GM18870 (cell line): Measurements from ENCODE around the gene SSBP4.

Experiments
- ATAC-seq: cut with Tn5 transposase; IDR thresholded peaks from one replicate; pipeline ENCODE4 v1.9.1; 2021; ENCODE audit warnings: moderate library complexity; ENCODE audit not compliant: unreplicated experiment

SSBP4 gene

DNA sequence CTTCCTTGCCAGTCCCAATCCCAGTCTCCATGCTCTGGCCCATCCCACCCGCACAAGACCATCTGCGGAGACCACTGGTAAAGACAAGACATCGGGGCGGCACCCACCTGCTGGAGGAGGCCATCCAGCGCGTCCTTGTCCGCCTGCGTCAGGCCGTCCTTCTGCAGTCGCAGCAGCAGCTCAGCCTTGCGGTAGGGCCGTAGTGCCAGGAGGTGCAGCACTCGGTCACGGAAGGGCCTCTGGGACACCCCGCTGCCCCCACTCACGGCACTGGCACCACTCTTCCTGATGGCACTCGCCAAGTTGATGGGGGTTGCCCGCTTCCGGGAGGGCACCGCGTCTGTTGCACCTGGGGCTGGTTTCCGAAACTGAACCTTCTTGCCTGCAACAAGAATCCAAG is 42.3 kb downstream of the SSBP4 start:
- ATAC-seq = no peak

DNA sequence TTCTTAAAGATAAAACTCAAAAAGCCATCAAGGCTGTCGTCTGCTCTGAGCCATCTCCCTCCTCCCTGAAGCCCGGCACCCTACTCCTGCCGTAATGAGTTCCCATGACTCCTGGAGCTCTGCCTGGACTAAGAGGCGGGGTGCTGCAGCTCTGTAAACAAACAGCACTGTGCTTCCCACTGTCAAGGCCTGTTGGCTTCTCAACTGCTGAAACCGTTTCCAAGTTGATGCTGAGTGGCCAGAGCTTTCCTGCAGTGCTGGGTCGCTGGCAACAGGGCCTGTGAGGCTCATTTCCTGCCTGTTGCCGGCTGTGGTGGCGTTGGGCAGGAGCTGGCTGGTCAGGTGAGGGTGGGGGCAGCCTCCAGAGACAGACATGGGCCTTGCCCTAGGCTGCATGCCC is 45.4 kb downstream of the SSBP4 start:
- ATAC-seq = no peak

DNA sequence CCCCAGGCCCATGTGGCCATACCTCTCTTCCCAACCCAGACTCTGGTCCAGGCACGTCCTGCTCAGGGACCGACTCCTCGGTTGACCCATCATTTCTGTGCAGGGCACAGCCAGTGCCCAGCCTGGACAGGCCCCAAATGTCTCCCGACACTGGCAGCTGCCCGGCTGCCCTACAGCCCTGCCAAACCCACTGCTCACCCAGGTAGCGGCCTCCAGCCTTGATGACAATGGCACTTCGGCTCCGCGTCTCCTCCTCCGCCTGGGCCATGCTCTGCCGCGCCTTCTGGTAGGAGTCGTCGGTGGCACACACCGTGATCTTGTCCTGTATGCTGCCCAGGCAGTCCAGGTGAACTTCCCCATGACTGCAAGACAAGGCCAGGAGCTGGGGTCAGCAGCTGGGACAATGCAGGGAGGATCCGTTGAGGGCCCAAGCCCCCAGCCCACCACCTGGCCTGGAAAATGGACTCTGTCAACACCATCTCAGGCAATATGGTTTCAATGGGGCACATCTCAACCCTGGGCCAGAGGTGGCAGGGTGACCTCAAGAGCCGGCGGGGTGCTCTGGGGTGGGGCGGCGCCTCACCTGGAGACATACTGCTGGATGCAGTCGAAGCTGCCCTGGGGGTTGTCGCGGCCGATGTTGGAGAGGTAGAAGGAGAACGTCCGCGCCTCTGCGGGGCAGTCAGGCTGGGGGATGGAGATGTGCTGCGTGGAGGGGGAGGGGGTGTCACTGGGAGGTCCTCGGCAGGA is 46.2 kb downstream of the SSBP4 start:
- ATAC-seq = no peak

DNA sequence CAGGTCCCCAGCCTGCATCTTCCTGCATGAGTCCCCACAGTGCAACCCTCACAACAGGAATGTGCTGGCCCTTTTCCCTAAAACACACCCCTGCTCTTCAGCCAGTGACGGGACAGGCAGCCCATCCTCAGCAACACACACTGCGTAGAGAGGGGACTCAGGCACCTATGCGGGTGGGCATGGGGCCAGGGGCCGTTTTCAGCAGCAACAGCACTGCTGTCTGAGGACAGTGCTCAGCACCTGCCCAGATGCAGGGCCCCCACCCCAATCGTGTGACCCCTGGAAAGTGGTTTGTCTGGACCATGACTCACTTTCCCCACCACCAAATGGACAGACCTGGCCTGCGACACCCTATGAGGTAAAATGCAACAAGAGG is 46.8 kb downstream of the SSBP4 start:
- no peak for ATAC-seq

DNA sequence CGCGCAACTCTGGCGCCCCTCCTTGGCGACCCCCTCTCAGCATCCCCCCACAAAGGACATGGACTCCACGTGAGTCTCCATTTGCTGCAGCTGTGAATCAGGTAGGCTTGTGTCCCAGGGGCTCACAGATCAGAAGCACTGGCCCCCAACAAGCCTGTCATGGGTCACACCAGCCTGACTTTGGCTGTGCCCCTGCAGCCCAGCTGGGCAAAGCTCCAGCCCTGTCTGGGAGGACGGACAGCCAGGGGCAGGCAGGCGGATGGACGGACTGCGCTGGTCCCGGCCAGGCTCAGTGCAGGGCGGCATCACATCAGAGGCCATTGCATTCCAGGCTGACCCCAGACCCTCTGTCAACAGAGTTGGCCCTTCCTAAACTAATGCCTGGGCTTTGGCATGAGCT is 47.2 kb downstream of the SSBP4 start:
- no peak for ATAC-seq

DNA sequence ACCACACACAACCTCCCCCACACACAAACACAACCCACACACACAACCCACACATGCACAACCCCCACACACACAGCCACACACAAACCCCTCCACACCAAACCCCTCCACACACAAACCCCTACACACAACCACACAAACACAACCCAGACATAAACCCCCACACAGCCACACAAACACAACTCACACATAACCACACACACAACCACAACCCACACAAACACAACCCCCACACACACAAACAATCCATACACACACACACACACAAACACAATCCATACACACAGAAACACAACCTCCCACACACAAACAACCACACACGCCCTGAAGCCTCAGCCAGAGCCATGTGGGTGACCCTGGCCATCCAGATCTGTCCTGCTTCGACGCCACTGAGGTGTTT is 48.8 kb downstream of the SSBP4 start:
- no peak for ATAC-seq

DNA sequence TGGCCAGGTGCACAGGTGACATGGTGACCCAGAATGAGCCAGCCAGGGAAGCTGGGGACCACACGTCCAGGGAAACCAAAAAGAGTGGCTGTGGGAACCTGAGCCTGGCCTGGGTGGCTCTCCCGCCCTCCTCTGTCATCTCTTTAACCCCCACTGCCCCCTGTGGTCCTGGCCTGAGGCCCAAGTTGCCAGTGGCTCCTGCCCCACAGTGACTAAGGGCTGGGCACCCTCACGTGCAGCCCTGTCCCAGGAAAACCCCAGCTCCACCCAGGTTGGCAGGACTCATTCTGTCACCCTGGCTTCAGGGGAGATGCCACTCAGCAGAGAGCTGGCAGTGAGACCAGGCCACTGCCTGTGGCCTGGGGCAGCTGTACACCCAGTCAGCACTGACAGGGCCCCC is 49.3 kb downstream of the SSBP4 start:
- no peak for ATAC-seq

DNA sequence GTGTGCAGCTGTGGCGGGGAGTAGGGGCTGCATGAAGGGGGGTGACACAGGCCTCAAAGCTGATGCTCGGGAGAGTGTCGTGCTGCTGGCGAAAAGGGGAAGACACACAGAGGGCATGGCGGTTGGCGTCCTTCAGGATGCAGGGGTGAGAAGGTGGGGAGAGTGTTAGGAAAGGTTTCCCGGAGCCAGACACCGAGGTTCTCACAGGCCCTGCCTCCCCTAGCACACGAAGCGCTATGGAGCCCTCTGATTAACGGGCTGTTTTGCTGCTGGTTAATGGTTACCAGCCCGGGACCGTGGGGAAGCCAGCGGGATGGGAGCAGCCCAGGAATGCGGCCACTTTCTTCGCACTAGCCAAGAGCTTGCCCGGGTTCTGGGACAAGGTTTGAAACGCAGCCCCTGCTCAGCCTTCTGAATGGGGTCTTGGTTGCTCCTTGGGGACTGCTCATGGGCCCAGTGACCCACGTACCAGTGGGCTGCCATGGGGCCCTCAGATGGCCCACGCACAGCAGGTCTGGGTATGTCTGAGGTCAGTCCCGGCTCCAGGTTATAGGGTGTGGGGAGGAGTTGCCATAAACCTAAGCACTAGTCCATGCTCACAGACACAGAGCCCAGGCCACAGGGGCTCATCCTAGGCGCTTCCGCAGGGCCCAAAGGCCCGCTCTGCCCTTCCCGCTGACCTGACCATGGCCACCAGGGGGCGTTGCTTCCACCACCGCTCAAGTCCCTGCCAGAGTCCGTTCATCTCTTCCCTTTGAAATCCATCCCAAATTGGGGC is 50.1 kb downstream of the SSBP4 start:
- ATAC-seq = no peak

DNA sequence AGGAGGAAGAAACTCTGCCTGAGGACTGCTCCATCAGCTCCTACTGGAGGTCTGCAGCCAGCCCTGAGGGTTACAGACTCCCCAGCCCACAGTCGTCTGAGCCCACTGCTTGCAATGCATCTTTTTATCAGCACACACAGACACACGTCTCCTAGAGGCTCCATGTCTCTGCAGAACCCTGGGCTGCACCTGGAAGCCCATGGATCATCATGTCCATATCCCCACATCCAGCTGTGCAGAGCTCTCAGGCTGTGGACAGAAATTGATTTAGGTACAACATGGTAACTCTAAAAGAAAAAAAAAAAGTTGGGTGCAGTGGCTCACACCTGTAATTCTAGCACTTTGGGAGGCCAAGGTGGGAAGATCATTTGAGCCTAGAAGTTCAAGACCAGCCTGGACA is 51.6 kb downstream of the SSBP4 start:
- ATAC-seq = no peak

DNA sequence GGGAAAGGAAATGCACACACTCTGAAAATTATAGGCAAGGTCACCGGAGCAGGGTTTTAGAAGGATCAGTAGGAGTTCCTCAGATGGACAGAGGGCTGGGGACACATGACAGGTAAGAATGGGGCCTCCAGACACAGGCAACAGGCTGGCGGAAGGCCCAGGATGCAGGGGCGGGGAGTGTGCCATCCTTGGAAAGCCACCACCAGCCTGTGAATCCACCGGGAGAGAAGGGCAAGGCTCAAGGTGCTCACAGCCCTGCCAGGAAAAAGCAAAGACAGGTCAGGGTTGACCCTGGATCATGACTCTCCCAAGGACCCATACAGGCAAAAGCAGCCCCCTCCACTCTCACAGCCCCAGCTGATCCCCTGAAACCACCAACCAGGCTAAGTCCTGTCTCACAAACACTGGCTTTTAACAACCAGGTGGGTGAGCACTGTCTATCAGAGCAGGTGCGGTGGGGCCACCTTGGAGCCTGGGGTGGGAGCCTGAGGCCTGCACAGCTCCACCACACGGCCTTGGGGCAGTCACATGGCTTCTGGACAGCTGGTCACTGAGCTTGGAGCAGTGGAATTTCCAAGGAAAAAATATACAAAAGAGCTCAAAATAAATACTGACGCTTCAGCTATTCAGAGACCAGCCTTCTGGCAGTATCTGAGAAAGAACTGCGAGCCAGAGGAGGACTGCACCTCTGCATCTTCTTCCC is 54.0 kb downstream of the SSBP4 start:
- no peak for ATAC-seq

DNA sequence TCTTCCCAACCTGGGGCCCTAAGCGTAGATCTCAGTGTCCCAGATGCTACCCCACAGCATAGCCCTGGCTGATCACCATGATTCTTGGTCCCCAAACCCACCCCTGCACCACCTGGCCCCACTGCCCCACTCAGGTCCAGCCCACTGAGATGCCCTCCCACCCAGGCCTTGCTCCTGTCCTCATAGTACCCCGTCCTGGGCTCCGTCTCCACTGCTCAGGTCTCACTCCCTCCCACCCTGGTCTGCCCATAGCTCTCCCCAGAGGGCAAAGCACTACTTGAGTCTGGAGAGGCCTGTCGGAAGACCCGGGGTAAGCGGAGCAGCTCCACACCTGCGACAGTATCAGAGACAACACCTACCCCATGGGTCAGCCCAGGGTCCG is 54.5 kb downstream of the SSBP4 start:
- ATAC-seq = no peak

DNA sequence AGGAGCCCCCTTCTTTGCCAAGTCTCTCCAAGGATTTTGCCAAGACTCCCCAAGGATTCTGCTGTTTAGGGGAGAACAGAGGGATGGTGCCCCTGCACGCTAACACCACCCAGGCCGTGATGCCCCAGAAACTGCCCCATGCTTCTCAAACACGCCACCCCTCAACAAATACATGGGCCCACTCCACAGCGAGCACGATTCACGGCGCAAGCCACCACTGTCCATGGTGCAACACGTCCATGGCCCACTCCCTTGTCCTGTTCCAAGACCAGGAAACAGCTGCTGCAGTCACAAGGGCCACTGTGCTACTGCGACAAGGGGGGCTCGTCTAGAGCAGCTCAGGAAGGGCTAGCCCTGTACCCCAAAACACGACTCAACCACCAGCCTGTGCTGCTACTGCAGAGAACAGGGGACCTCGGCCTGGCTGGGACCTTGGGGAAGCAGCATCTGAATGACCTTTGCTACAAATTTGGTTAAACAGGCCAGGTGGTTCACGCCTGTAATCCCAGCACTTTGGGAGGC is 55.2 kb downstream of the SSBP4 start:
- no peak for ATAC-seq

DNA sequence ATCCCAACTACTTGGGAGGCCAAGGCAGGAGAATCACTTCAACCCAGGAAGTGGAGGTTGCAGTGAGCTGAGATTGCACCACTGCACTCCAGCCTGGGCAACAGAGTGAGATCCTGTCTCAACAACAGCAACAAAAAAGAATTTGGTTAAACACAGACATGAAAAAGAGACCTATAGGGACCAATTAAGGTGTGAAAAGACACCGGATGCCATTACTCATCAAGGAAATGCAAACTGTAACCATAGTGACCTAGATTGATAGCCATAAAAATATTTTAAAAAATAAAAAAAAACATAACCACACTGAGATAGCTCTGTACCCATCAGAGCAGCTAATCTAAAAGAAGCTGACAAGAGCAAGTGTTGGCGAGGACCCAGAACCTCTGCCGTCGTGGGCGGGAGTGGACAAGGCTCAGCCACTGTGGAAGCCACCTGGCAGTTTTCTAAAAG is 55.8 kb downstream of the SSBP4 start:
- ATAC-seq = no peak

DNA sequence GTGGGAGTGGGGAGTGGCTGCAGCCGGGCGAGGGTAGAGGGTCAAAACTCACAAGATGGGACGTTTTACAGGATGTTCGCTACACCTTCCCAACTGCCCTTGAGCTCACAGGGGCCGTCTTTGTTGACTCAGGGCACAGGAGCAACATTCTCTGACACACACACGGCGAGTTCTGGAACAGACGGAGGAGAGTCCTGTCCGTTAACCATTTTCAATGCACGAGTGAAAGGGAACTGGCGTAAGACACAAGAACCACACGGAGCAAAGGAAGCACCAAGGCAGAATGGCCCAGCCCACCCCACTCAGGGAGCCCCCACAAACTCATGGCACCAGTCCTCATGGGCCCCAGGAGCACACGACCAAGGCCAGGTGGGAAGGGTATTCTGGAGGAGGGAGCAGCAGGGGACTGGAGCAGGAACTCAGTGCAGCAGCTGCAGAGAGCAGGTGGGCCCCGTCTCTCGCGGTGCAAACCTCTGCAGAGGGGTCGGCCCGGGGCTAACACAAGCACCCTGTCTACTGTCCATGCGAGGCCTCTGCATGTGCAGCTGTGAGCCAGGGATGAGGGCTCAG is 56.6 kb downstream of the SSBP4 start:
- ATAC-seq = no peak

DNA sequence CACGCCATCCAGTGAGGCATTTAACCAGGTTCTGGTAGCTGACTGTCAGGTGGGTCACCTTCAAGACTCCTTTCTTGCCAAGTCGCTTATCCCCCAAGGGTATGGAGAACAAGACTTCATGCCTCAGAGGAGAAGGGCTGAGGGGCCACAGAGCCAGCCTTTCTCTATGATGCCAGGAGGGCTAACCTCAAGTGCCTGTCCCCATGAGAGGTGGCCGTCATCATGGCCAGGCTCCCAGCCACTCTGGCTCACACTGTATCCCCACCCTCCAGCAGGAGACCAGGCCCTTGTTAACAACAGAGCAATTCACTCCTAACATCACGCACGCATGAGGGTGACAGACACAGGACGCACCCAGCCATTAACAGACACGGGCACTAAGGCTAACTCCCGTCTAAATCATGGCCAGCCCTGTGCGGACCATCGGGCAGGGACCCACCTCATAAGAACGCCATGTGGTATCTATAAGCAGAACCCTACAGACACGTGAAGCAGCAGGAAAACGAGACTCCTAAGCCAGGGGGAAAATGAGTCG is 57.4 kb downstream of the SSBP4 start:
- ATAC-seq = no peak

DNA sequence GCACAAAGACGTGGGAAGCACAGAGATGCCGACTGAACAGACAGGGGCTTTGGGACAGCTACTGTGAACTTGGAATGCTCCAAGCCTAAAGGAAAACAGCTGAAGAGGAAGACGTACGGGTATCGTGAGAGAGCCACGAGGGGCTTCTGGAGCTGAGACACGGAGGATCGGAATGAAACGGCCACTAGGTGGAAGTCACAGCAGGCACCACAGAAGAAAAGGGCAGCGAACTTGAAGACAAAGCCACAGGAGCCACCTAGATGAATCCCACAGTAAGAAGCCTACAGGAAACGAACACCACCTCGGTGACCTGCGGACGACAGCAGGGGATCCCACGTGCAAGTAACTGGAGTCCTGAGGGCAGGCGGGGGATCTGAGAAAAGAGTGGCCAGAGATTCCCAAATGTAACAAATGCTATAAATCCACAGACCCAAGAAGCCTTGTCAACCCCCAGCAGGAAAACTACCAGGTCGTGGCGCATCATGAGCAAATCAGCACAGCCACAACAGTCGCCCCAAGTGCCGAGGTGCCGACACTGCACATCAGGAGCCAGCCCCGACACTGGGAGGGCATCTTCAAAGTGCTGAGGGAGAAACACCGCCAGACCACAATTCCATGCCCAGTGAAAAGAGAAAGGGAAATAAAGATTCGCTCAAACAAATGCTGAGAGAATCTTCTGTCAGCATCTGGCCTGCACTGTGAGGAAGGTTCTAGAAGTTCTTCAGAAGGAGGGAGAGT is 58.0 kb downstream of the SSBP4 start:
- ATAC-seq = no peak

DNA sequence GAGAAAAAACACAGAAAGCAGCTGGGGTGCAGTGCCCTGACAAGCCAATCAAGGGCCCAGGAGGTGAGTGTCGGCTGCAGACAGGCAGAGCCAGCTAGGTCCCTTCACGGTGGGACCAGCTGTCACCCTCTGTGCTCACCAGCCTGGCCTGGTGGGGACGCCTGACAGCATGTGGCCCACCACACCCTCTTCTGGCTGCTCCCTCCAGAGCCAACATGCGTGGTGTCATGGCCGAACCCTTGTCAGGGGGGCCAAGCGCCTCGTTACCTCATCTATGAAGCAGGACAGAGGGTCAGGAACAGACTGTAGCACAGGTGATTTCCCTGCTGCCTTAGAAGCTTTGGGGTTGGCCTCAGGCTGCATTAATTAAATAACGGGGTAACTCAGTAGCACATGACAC is 58.8 kb downstream of the SSBP4 start:
- no peak for ATAC-seq

DNA sequence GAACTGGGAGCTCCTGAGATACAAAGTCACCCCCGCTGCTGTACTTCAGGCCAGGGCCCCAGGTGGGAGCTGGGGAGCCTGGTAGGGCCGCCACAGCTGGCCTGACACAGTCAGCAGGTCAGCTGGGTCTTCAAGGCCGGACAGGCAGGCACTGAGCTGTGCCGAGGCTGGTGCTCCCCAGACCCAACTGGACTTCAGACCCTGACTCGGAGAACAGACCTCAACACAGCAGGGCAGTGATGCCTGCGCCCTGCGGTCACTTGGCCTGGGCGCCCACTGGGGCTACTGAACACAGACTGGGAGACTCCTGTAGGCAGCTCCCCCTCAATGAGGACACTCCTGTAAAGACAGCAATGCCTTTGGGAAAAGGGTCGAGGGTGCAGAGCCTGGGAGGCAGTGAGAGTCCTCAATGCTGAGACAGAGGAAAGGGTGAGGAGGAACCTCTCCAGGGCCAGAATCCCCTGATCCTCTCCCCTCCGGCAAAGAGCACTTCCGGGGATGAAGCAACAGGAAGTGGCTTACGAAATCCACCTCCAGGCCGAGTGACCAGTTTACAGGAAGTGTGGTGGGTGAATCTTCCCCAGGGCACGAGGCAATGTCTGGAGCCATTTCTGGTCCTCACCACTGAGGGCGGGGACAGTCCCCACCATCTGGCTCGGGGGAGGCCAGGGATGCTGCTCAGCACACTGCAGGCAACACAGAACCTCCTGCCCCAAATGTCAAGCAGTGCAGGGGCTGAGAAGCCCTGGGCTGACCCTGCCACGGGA is 59.5 kb downstream of the SSBP4 start:
- ATAC-seq = no peak

DNA sequence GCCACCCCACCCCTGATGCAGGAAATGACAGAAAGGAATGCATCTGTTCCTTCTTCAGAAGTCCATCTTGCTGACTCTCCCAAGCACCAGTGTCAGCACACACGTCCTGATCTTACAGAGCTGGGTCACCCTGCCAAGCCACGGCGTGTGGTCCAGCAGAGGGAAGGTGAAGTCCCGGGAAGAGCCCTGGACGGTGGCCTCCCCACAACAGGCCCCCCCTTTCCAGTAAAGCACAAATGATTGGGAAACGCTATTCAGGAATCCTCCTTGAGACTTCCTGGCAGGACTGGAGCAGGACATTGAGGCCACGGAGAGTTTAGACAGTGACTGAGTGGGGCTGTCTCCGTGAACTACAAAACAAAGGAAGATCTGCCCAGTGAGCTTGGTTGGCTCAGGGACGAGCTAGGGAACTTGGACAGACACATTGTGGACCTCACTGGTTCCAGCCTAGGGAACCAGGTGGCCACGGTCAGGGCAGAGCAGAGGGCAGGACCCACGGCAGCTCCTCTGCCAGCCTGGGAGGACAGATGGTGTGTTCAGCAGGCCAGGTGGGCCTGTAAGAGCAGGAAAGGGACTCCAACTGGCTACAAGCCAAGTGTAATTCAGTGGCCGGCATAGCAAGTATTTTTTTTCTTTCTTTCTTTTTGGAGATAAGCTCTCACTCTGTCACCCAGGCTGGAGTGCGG is 61.0 kb downstream of the SSBP4 start:
- no peak for ATAC-seq
